BLaER1 treated with 17β-estradiol and CSF1 and Interleukin-3, amounts not matched to agents 10 nM and 100 nM (cell line): ENCODE measurements around the gene TTC8.

Experiments
- H3K27ac ChIP-seq, 11 experiments: shearing (Covaris generic); formaldehyde crosslinking; 2 replicates each; pipeline ENCODE4 v1.8.1; 2022
- H3K27me3 ChIP-seq, 11 experiments: shearing (Covaris generic); formaldehyde crosslinking; 2 replicates each; pipeline ENCODE4 v1.8.1; 2022
- H3K36me3 ChIP-seq, 11 experiments: shearing (Covaris generic); formaldehyde crosslinking; 2 replicates each; pipeline ENCODE4 v1.8.1; 2022
- H3K4me1 ChIP-seq, 10 experiments: shearing (Covaris generic); formaldehyde crosslinking; 2 replicates each; pipeline ENCODE4 v1.8.1; 2022
- H3K4me2 ChIP-seq, 11 experiments: shearing (Covaris generic); formaldehyde crosslinking; 2 replicates each; pipeline ENCODE4 v1.8.1; 2022
- H3K4me3 ChIP-seq, 10 experiments: shearing (Covaris generic); formaldehyde crosslinking; 2 replicates each; pipeline ENCODE4 v1.8.1; 2022
- H3K9ac ChIP-seq, 11 experiments: shearing (Covaris generic); formaldehyde crosslinking; 2 replicates each; pipeline ENCODE4 v1.8.1; 2022
- H3K9me3 ChIP-seq, 11 experiments: shearing (Covaris generic); formaldehyde crosslinking; replicated peaks in 1 of 11; 2 replicates each; pipeline ENCODE4 v1.8.1; 2022
- H4K20me1 ChIP-seq, 11 experiments: shearing (Covaris generic); formaldehyde crosslinking; 2 replicates each; pipeline ENCODE4 v1.8.1; 2022
- Cebpa-rat ChIP-seq, 11 experiments: shearing (Covaris generic); IDR thresholded peaks; 2 replicates each; pipeline ENCODE4 v1.8.1; 2022

Gene TTC8

DNA sequence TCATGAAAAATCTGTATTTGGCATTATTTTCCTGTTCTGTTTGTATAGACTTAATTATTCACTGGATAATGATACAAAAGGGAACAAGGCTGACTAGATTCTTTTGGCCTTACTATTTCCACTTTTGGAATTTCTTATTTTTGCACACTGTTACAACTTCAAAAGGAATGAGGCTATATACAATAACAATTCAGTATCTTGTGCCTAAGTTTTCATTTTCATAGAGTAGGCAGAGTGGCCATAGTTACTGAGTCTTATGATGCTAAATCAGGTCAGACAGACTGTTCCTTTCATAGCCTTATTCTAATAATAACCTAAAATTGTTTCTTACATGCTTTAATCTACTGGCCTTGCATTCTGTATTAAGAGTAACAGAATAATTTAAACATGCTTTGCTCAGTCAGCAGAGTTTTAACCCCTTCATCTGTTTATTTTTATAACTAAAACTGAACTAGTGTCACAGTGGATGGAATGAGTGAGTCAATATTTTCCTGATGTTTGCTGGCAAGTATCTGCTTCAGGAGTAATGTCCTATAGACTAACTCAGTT is 10.5 kb downstream of the TTC8 start:
- no peak for TF ChIP-seq Cebpa-rat (IDR thresholded peaks at IDR 0.05)
- no peak overlapping the region for H3K4me2 ChIP-seq
- H3K27ac ChIP-seq, result no peak overlapping the region

DNA sequence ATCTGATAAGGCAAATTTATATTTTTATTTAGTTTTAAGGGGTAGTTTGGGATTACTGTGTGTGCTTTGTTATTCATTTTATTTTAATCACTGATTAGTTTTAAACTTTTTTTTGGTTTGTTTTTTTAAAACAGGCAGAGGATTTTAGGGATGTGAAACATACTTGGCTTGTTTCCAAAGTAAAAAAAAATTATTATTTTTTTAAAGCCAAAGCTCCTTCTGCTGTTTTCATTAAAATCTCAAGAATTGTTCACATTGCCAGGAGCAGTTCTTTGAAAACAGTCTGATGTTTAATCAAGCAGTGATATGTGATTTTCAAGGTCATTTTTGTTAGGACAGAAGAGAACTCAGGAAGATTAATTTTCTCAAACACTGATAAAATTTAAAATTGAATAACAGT is 11.2 kb downstream of the TTC8 start:
- Histone ChIP-seq H3K36me3 (peaks cover 0 to 4% (median 0%) of the 10 kb centered on the region in 11 experiments; a peak in 3 of 22 replicates), H3K9me3 (peaks cover 0 to 8% (median 5%) of the 10 kb centered on the region in 11 experiments; a peak in 4 of 22 replicates), H3K9ac (no peak overlapping the region), H4K20me1 (no peaks in the 10 kb centered on the region), H3K4me3 (no peak overlapping the region), H3K4me1 (peaks cover 0 to 9% (median 0%) of the 10 kb centered on the region in 10 experiments; a peak in 2 of 20 replicates), H3K4me2 (no peak overlapping the region), H3K27ac (no peak overlapping the region), H3K27me3 (no peaks in the 10 kb centered on the region)
- TF ChIP-seq Cebpa-rat (IDR thresholded peaks at IDR 0.05), result no peak

More for the DNA sequence above, 10.5 kb downstream of the TTC8 start:
- H3K9ac ChIP-seq, result no peak overlapping the region
- no peak overlapping the region for H3K4me3 ChIP-seq
- peaks cover 0 to 13% (median 4%) of the 10 kb centered on the region in 10 experiments; a peak in 9 of 20 replicates for H3K4me1 ChIP-seq
- peaks cover 0 to 8% (median 5%) of the 10 kb centered on the region in 11 experiments; a peak in 4 of 22 replicates for H3K9me3 ChIP-seq
- H4K20me1 ChIP-seq, result no peaks in the 10 kb centered on the region
- H3K27me3 ChIP-seq, result no peaks in the 10 kb centered on the region
- H3K36me3 ChIP-seq, result peaks cover 0 to 4% (median 0%) of the 10 kb centered on the region in 11 experiments; a peak in 1 of 22 replicates

DNA sequence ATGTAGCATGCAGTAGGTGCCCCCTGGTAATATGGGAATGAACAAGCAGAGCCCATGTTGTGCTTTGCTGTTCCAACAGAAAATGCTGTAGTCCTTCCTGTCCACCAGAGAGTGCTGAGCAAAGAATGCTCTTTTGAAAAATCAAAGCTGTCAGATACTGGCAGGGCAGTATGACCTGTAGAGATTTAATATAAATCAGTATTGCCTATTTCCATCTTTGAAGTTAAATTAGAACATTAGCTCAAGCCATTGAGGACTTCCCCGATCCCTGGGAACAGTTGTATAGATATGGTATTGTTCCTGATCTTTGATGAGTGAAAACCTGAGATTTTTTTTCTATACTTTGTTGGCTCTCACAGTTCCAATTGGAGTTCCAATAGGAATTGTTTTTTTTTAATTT is 13.0 kb downstream of the TTC8 start:
- Histone ChIP-seq H3K27me3 (no peaks in the 10 kb centered on the region), H3K36me3 (peaks cover 0 to 8% (median 0%) of the 10 kb centered on the region in 11 experiments; a peak in 3 of 22 replicates), H3K9ac (no peak overlapping the region), H3K4me3 (no peak overlapping the region), H4K20me1 (no peaks in the 10 kb centered on the region), H3K4me2 (no peak overlapping the region), H3K27ac (no peak overlapping the region), H3K4me1 (peaks cover 0 to 9% (median 0%) of the 10 kb centered on the region in 10 experiments; a peak in 1 of 20 replicates), H3K9me3 (no peaks in the 10 kb centered on the region)
- no peak for TF ChIP-seq Cebpa-rat (IDR thresholded peaks at IDR 0.05)

DNA sequence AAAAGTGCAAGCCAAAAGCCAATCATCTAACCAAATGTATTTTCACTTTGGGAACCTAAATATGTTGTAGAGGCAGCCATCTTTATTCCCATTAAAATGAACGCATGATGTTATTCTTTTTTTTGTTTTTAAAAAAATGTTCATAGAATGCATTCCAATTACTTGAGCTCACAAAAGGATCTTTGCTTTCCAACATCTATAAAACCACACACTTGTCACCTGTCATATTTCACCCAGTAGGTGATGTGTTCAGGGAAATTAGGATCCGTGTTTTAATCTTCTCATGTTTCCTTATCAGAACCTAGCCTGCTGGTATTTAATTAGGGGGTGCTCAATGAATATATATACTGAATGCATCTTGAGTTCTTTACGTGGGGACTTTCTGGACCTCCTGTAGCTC is 13.6 kb downstream of the TTC8 start:
- Histone ChIP-seq H3K4me1 (peaks cover 0 to 9% (median 0%) of the 10 kb centered on the region in 10 experiments; a peak in 1 of 20 replicates), H3K9ac (no peak overlapping the region)

DNA sequence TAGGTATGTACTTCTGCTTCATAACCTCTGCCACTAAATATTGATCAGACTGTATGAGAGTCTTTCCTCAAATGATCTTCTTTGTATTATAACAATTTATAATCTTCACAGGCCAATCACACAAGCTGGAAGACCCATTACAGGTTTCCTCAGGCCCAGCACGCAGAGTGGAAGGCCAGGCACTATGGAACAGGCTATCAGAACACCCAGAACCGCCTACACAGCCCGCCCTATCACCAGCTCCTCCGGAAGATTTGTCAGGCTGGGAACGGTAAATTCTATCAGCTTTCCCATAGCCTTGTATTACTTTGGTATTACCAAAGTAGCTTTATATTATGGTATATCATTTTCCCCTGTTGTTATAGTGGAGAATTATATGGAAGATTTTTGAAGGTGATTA is 16.5 kb downstream of the TTC8 start:
- Histone ChIP-seq H4K20me1 (no peaks in the 10 kb centered on the region), H3K9ac (no peak overlapping the region), H3K4me3 (no peak overlapping the region), H3K27ac (no peak overlapping the region), H3K36me3 (peaks cover 0 to 8% (median 0%) of the 10 kb centered on the region in 11 experiments; a peak in 3 of 22 replicates), H3K4me1 (no peaks in the 10 kb centered on the region), H3K4me2 (no peak overlapping the region), H3K27me3 (no peaks in the 10 kb centered on the region), H3K9me3 (no peaks in the 10 kb centered on the region)
- TF ChIP-seq Cebpa-rat (IDR thresholded peaks at IDR 0.05), result no peak

More for the DNA sequence above, 13.6 kb downstream of the TTC8 start:
- Histone ChIP-seq H3K27me3 (no peaks in the 10 kb centered on the region), H3K4me2 (no peak overlapping the region), H3K36me3 (peaks cover 0 to 8% (median 0%) of the 10 kb centered on the region in 11 experiments; a peak in 3 of 22 replicates), H3K4me3 (no peak overlapping the region), H3K9me3 (no peaks in the 10 kb centered on the region), H3K27ac (no peak overlapping the region), H4K20me1 (no peaks in the 10 kb centered on the region)
- TF ChIP-seq Cebpa-rat (IDR thresholded peaks at IDR 0.05), result no peak

DNA sequence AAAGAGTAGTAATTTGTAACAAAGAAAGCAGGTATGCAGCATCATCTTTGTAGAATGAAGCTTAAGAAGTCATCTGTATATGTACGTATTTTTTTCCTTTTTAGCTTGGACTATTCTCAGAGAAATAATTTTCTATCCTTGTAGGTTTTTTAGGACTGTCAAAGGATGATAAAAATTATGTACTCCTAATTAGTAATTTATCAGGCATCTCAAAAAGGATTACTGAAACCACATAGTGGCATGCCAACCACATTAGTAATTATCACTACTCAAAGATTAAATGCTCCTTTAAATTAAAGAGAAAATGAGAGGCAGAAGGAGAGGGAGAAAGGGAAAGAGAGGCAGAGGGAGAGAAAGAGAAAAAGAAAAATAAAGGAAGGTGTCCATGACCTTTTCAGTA is 17.3 kb downstream of the TTC8 start:
- Histone ChIP-seq H3K9me3 (no peaks in the 10 kb centered on the region), H3K4me3 (no peak overlapping the region), H4K20me1 (no peaks in the 10 kb centered on the region), H3K27me3 (no peaks in the 10 kb centered on the region), H3K4me1 (no peaks in the 10 kb centered on the region), H3K4me2 (no peak overlapping the region), H3K9ac (no peak overlapping the region), H3K27ac (no peak overlapping the region), H3K36me3 (peaks cover 0 to 8% (median 0%) of the 10 kb centered on the region in 11 experiments; a peak in 3 of 22 replicates)
- no peak for TF ChIP-seq Cebpa-rat (IDR thresholded peaks at IDR 0.05)

DNA sequence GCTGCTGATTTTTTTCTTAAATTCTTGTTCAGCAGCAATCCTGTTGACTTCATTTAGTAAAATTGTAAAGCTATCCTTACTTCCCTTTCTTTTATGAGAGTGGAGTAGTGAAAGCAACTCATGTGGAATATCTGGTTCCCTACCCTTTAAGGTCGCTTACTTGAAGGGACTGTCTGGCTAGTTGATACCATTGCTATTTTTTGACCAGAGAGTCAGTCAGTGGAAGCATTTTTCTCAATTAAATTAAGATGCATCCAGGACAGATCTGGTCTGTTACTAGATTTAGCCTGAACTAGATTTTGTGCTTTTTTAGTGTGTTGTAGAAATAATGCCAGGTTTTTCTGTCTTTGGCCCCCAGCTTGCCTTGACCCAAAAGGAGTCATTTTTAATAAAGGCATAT is 18.0 kb downstream of the TTC8 start:
- no peak overlapping the region for H3K4me3 ChIP-seq
- H3K27ac ChIP-seq, result no peak overlapping the region
- H3K36me3 ChIP-seq, result peaks cover 0 to 8% (median 0%) of the 10 kb centered on the region in 11 experiments; a peak in 3 of 22 replicates
- H3K27me3 ChIP-seq, result no peaks in the 10 kb centered on the region
- no peaks in the 10 kb centered on the region for H3K4me1 ChIP-seq
- no peak for TF ChIP-seq Cebpa-rat (IDR thresholded peaks at IDR 0.05)
- H3K9me3 ChIP-seq, result no peaks in the 10 kb centered on the region
- H3K4me2 ChIP-seq, result no peak overlapping the region
- H3K9ac ChIP-seq, result no peak overlapping the region
- H4K20me1 ChIP-seq, result no peaks in the 10 kb centered on the region

DNA sequence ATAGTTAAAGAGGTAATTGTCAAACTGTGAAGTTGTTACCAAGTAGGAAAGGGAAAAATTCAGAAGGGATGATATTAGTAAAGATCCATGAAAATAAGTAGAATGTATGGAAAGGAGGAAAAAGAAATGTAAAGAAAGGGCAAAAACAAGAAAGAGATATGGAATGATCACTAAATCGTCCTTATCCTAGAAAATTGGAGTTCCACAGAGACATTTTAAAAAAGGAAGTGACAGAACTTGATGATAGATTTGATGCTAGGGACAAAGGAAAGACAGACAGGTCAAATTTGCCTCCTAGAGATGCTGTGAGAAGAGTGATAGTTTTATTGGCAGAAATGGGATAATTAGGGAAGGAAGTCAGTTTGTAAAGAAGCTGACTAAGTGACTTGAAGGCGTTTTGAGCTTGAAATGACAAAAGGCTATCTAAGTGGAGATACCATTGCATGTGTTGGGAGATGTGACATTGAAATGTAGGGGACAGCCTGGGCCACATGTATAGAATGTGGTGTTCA is 20.6 kb downstream of the TTC8 start:
- H3K27ac ChIP-seq, result no peak overlapping the region
- no peaks in the 10 kb centered on the region for H4K20me1 ChIP-seq
- no peaks in the 10 kb centered on the region for H3K4me1 ChIP-seq
- H3K36me3 ChIP-seq, result peaks cover 0 to 8% (median 0%) of the 10 kb centered on the region in 11 experiments; a peak in 3 of 22 replicates
- TF ChIP-seq Cebpa-rat (IDR thresholded peaks at IDR 0.05), result no peak
- H3K9me3 ChIP-seq, result no peaks in the 10 kb centered on the region
- no peaks in the 10 kb centered on the region for H3K27me3 ChIP-seq
- no peak overlapping the region for H3K4me2 ChIP-seq
- H3K4me3 ChIP-seq, result no peak overlapping the region
- no peak overlapping the region for H3K9ac ChIP-seq

DNA sequence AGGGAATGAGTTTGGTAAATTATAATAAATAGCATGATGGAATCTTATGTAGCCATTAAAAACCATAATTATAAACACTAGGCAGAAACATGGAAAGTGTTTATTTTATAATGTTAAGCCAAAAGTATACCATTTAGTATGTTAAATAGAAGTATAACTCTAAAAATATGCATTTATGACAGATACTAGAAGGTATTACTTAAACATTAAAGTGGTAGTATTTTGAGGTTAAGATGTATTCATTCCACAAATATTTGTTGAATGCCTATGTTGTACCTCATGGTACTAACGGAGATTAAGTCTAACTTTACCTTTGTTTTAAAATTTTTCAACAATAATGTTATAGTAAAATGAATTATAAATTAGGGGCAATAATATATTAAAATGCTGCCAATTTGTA is 24.1 kb downstream of the TTC8 start:
- no peaks in the 10 kb centered on the region for H3K9me3 ChIP-seq
- 0 out of 22 replicates have a peak, but pooled peaks cover 0 to 8% (median 0%) of the 10 kb centered on the region in 11 experiments for H3K36me3 ChIP-seq
- no peaks in the 10 kb centered on the region for H3K4me1 ChIP-seq
- no peak overlapping the region for H3K4me2 ChIP-seq
- H3K4me3 ChIP-seq, result no peak overlapping the region
- H3K27me3 ChIP-seq, result no peaks in the 10 kb centered on the region
- no peaks in the 10 kb centered on the region for H4K20me1 ChIP-seq
- H3K27ac ChIP-seq, result no peak overlapping the region
- TF ChIP-seq Cebpa-rat (IDR thresholded peaks at IDR 0.05), result no peak
- no peak overlapping the region for H3K9ac ChIP-seq

DNA sequence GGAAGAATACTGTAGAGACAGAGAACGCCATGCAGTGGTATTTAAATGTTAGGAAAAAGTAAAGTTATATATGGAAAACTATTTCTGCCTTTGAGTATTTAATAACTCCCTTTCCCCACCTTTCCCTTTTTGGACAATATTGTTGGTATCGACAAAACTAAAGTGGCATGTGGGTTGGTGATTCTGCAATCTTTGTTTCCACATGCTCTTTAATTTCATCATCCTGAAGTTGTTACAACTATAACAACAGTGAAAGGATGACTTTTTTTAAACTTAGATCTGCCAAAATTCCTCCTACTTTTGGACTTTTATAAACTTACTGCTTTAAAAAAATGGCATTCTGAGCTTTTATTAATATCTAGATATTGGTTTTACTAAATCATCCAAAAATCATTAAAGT is 25.3 kb downstream of the TTC8 start:
- Histone ChIP-seq H3K4me1 (no peaks in the 10 kb centered on the region), H3K27ac (no peak overlapping the region), H3K4me3 (no peak overlapping the region), H3K36me3 (0 out of 22 replicates have a peak, but pooled peaks cover 0 to 8% (median 0%) of the 10 kb centered on the region in 11 experiments), H4K20me1 (no peaks in the 10 kb centered on the region), H3K27me3 (no peaks in the 10 kb centered on the region), H3K9me3 (no peaks in the 10 kb centered on the region), H3K4me2 (no peak overlapping the region), H3K9ac (no peak overlapping the region)
- TF ChIP-seq Cebpa-rat (IDR thresholded peaks at IDR 0.05), result no peak
